Pancreas (tissue), 10 donors: ENCODE measurements around the gene COL4A3. TPM values are rescaled to one million over a fixed set of nuclear protein-coding genes. Genes with fewer than 3 reads are reported as not detected.

Source experiments
- ATAC-seq, 4 donors: fragments of 200-7000 bp; cut with Tn5 transposase; one replicate each; pipeline versions ENCODE4 v1.8.0 to v1.9.1; 2020; ENCODE audit warnings: mild to moderate bottlenecking in 4 of 4, moderate library complexity in 4 of 4
- DNase-seq, 6 donors: peaks; one replicate each; pipeline ENCODE4 v3.0.0-alpha.2; 2020
- FAIRE-seq: peaks from 2 replicates; lab custom pipeline; 2012; peaks lifted over from hg19 to GRCh38; lab: Jason Lieb, UNC
- H3K27ac ChIP-seq, 4 donors: fragments of 200-600 bp; sonication (generic); 1 replicate in 3 of 4; 2 replicates in 1 of 4; pipeline versions ENCODE4 v1.5.0 to v1.8.0; 2020
- H3K27me3 ChIP-seq, 4 donors: fragments of 200-600 bp; one replicate each; pipeline ENCODE4 v1.8.0; 2021
- H3K36me3 ChIP-seq, 3 donors: fragments of 200-600 bp; sonication (generic) in 1 of 3; one replicate each; pipeline versions ENCODE4 v1.5.0 to v1.8.0; 2020 to 2021
- H3K4me1 ChIP-seq, 3 donors: fragments of 200-600 bp; one replicate each; pipeline ENCODE4 v1.8.0; 2021
- H3K4me3 ChIP-seq, 4 donors: fragments of 200-600 bp; sonication (generic) in 2 of 4; one replicate each; pipeline versions ENCODE4 v1.5.0 to v1.8.0; 2020 to 2021
- H3K9me3 ChIP-seq, 4 donors: fragments of 200-600 bp; one replicate each; pipeline ENCODE4 v1.8.0; 2021
- WGBS, 2 donors: extraction: QIAGEN DNeasy Blood & Tissue Kit; methylation state at CpG; one replicate each; pipeline ENCODE4 v1.1.7; 2013; 5-methylcytosine and 5-hydroxymethylcytosine counted together
- intact Hi-C, 3 donors: fragments of 100-400 bp; cut with DNase I; formaldehyde crosslinking; loops; one replicate each; pipeline versions ENCODE4 v1.11.1 to v1.14.2; 2022
- polyA plus RNA-seq, 2 donors: library from polyadenylated mRNA; stranded (reverse); fragments of 200-250 nt; gene quantifications; one replicate each; pipeline ENCODE4 v1.2.3, GENCODE V29; 2013
- total RNA-seq, 6 donors: library from RNA; stranded (reverse); fragmentation: NEBNext Ultra II Directional in 4 of 6; extraction: Animal tissue kit (Norgen Biotek cat#: 25700) in 4 of 6; gene quantifications; one replicate each; pipeline versions ENCODE4 v1.2.1 to v1.2.4, GENCODE V29; 2021 to 2023
- TF ChIP-seq, protein P1 (sequence below), 4 donors: fragments of 200-600 bp; sonication (generic) in 3 of 4; IDR thresholded peaks; one replicate each; pipeline versions ENCODE4 v1.5.0 to v1.8.0; 2021; ENCODE audit warnings: antibody characterized with exemption in 4 of 4
- donor health status: healthy with polysubstance abuse.
- donor health status: DM: no; HTN: no; CAD: no; lungs with moderate emphysema.
- donor health status: DM: no; HTN: no; CAD: no.
- donor health status: control.
- donor health status: control.
- donor health status: Bipolar disorder and iron deficiency.
- donor health status: DM: yes; HTN: yes; CAD: no.
- donor health status: DM: no; HTN: no; CAD: no.
- donor health status: DM: no; HTN: no; CAD: no.
- donor health status: DM: yes; HTN: yes; CAD: no.

Gene COL4A3
- total and polyA plus RNA-seq, 8 donors = 0.38 to 4.9 (median 3.2) TPM

DNA sequence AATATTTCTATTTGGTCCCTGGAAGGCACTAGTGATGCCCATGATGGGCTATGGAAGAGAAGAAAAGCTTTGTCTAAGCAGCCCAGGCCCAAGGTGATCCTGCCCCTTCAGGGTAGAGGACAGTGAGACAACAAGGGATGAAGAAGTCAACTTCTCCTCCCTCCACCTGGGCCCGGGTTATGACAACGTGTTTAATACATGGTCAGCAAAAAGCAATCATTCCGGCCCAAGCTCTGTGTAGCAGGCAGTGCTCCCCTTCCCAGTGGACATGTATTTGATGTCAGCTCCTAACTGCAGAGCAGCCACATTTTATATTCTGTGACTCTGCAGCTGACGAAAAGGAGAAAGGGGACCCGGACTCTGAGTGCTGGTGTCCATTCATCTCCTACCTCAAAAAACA lies 93.4 kb downstream of the COL4A3 start:
- FAIRE-seq = no peak
- Histone ChIP-seq H3K36me3 (no peaks in the 10 kb centered on the region), H3K9me3 (no peaks in the 10 kb centered on the region), H3K27me3 (no peaks in the 10 kb centered on the region), H3K4me1 (no peaks in the 10 kb centered on the region), H3K27ac (no peak overlapping the region), H3K4me3 (no peak overlapping the region)
- DNase-seq = no peak
- ATAC-seq = no peak
- intact Hi-C loops = no loop called here
- TF ChIP-seq, protein P1, sequence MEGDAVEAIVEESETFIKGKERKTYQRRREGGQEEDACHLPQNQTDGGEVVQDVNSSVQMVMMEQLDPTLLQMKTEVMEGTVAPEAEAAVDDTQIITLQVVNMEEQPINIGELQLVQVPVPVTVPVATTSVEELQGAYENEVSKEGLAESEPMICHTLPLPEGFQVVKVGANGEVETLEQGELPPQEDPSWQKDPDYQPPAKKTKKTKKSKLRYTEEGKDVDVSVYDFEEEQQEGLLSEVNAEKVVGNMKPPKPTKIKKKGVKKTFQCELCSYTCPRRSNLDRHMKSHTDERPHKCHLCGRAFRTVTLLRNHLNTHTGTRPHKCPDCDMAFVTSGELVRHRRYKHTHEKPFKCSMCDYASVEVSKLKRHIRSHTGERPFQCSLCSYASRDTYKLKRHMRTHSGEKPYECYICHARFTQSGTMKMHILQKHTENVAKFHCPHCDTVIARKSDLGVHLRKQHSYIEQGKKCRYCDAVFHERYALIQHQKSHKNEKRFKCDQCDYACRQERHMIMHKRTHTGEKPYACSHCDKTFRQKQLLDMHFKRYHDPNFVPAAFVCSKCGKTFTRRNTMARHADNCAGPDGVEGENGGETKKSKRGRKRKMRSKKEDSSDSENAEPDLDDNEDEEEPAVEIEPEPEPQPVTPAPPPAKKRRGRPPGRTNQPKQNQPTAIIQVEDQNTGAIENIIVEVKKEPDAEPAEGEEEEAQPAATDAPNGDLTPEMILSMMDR (IDR thresholded peaks at IDR 0.05) = no peak
- 89 to 93% methylated on average over 5 of the region's 5 CpGs for WGBS, 2 donors

DNA sequence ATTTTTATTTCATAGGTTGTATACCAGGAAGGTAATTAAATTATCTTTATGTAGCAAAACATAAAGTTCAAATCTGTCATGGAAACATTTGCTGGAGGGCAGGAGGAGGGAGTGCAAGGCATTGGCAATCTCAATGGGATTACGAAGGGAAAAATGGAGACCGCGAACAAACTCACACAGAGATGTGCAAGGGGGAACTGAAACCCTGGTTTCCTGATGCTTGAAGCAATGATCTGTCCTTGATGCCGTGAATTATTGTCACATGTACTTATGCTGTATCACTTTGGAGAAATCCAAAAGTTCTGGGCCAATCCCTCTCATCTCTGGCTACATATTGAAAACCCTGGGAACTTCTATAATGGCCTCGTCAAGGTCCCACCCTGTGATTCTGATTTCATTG lies 95.6 kb downstream of the COL4A3 start:
- no peak overlapping the region for H3K27ac ChIP-seq
- H3K9me3 ChIP-seq = no peaks in the 10 kb centered on the region
- FAIRE-seq (no peak), DNase-seq (no peak), ATAC-seq (no peak)
- H3K36me3 ChIP-seq = no peaks in the 10 kb centered on the region
- no peaks in the 10 kb centered on the region for H3K4me1 ChIP-seq
- no peak overlapping the region for H3K4me3 ChIP-seq
- WGBS, 2 donors = 92 to 95% methylated on average over 5 of the region's 5 CpGs
- no peaks in the 10 kb centered on the region for H3K27me3 ChIP-seq
- intact Hi-C loops = no loop called here
- TF ChIP-seq, protein P1 (IDR thresholded peaks at IDR 0.05) = no peak

DNA sequence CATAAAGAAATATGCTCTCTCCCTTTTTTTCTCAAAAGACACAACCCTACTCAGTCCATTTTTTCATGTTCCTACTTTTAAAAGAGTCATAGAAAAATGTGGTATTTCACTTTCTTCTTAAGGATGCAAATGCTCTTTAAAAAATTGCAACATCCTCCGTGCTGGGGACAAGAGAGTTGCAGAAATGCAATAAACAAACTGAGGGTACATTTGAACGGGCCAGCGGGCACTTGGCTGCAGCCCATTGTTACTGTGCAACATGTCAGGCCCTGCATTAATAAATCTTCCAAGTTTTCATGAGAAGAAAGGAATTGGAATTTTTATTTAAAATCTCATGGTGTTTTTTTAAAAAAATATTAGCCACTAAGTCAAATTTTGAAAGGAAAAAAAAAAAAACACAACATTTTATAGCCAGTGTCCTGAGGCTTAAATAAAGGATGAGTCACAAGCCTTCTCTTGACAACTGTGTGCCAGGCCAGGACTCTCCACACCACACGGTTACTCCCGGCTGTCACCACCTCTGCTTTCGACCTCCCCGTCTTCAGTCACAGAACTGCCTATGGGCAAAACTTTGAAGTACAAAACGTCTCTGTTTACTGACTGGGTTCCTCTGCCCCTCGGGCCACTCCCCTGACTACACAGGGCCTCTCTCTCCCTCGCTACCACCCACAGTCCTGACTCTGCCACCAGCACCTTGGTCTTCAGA lies 103.1 kb downstream of the COL4A3 start:
- DNase-seq (no peak), FAIRE-seq (no peak)

DNA sequence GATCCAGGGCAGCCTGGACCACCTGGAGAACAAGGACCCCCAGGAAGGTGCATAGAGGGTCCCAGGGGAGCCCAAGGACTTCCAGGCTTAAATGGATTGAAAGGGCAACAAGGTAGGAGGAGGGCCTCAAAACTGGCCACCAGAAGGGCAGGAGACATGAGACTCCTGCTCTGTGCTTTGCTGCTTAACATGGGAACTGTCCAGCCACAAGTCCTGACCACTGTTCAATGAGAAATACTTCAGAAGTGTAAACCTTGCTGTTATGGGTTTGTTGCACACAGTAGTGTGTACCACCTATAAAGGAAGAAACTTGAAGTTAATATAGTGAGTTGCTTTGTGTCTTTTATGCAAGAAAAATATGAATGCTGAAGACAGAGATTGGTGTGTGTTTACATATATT lies 116.5 kb downstream of the COL4A3 start:
- TF ChIP-seq, protein P1 (IDR thresholded peaks at IDR 0.05) = no peak
- Histone ChIP-seq H3K27ac (no peak overlapping the region), H3K4me1 (peaks cover 0 to 2% (median 0%) of the 10 kb centered on the region in 3 donors), H3K27me3 (no peaks in the 10 kb centered on the region), H3K36me3 (no peaks in the 10 kb centered on the region), H3K9me3 (no peaks in the 10 kb centered on the region), H3K4me3 (no peak overlapping the region)
- ATAC-seq (no peak), FAIRE-seq (no peak), DNase-seq (no peak)
- intact Hi-C loops = no loop called here

More for the DNA sequence above, 103.1 kb downstream of the COL4A3 start:
- Histone ChIP-seq H3K9me3 (no peaks in the 10 kb centered on the region), H3K4me1 (no peaks in the 10 kb centered on the region), H3K27ac (no peak overlapping the region), H3K4me3 (no peak overlapping the region), H3K36me3 (no peaks in the 10 kb centered on the region), H3K27me3 (no peaks in the 10 kb centered on the region)
- TF ChIP-seq, protein P1 (IDR thresholded peaks at IDR 0.05) = no peak
- intact Hi-C loops = no loop called here
- ATAC-seq = no peak
- 86 to 89% methylated on average over 10 of the region's 10 CpGs for WGBS, 2 donors

DNA sequence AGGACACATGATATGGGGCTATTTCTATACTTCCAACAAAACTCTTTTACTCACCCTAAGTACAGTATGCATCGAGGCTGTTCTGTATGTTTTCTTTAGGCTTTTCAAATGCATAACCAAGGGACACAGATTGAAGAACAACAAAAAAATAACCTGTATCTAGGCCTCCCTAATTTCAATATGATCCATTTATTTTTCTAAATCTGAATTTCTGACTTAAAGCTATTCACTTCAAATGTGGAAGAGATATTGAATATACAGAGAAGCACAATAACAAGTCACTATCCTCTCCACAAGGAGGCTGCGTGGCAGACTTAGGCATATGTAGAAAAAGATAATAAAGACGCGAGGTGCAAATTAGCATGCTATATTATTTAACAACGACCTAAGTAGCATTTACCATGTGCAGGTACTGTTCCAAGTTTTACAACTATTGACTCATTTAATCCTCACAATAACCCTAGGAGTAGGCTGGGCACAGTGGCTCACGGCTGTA lies 121.4 kb downstream of the COL4A3 start:
- DNase-seq = no peak
- ATAC-seq = no peak
- no peak for FAIRE-seq

More for the DNA sequence above, 121.4 kb downstream of the COL4A3 start:
- no peaks in the 10 kb centered on the region for H3K9me3 ChIP-seq
- no peak overlapping the region for H3K27ac ChIP-seq
- no peak overlapping the region for H3K4me3 ChIP-seq
- TF ChIP-seq, protein P1 (IDR thresholded peaks at IDR 0.05) = no peak
- peaks cover 0 to 2% (median 0%) of the 10 kb centered on the region in 3 donors for H3K4me1 ChIP-seq
- WGBS, 2 donors = 91 to 94% methylated on average over 6 of the region's 6 CpGs
- H3K36me3 ChIP-seq = no peaks in the 10 kb centered on the region
- intact Hi-C loops = no loop called here
- H3K27me3 ChIP-seq = no peaks in the 10 kb centered on the region
